HG02885 (cell line): ENCODE measurements around the gene C1orf210.

ENCODE experiments used
- ATAC-seq: cut with Tn5 transposase; IDR thresholded peaks from one replicate; pipeline ENCODE4 v1.9.1; 2021; ENCODE audit warnings: mild to moderate bottlenecking; ENCODE audit not compliant: unreplicated experiment, poor library complexity

Gene C1orf210

GRCh38 chr1:43285269-43285990 lies at the start of gene C1orf210:
TSS of gene C1orf210 (minus strand) at chr1:43285581. CDS start at chr1:43283270, 2,311 bp downstream.
- no peak for ATAC-seq

- no peak for ATAC-seq
Observed at GRCh38 chr1:43334453-43335205, 49.2 kb upstream of the C1orf210 start.

DNA sequence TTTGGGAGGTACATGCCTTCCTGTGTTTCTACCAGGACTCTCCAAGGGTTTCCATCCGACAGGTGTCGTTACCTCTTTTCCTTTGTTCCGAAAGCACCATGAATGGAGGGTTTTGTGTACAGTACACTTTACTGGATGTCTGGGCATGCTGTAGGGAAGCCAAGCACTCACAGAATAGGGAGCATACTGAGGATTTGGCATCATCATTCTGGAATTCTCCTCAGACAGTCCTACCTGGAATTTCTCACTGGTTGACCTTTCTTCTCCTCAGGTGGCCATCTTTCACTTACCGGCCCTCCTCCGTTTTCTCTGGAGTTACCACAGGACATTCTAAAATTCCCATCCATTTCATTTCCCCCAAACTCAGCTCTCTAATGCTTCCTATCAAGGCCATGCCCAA lies 46.3 kb upstream of the C1orf210 start:
- no peak for ATAC-seq

DNA sequence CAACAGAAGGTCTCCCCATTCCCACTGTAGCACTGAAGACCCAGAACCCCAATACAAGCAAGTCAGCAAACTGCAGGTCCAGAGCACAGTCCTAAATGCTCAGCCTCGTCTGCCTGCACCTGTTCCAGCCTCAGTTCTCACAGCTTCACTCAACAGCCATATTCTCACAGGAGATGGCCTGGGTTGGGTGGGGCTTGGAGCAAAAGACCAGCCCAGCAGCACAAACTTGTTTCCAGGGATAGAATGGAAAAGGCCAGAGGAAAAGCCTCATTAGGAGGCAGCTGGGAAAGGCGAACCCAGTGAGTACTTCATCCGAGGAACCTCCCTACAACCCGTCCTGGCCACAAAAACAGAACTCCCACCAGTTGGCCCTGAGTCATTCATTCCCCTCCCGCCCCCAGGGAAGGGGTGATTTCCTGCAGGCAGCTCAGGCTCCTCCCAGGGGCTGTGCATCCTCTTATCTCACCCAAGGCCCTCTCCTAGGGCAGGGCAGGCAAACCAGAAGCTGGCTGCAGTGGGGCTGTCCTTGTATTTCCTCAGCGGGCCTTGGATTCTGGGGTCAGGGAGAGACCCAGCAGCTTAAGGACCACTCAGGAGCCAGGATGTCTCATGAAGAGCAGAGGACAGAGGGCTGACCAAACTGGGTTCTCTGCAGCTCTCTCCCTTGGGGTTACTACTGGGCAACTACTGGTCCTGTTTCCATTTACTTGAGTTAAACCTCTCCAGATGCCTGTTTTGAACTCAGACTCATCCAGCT lies 44.8 kb upstream of the C1orf210 start:
- ATAC-seq, result no peak

DNA sequence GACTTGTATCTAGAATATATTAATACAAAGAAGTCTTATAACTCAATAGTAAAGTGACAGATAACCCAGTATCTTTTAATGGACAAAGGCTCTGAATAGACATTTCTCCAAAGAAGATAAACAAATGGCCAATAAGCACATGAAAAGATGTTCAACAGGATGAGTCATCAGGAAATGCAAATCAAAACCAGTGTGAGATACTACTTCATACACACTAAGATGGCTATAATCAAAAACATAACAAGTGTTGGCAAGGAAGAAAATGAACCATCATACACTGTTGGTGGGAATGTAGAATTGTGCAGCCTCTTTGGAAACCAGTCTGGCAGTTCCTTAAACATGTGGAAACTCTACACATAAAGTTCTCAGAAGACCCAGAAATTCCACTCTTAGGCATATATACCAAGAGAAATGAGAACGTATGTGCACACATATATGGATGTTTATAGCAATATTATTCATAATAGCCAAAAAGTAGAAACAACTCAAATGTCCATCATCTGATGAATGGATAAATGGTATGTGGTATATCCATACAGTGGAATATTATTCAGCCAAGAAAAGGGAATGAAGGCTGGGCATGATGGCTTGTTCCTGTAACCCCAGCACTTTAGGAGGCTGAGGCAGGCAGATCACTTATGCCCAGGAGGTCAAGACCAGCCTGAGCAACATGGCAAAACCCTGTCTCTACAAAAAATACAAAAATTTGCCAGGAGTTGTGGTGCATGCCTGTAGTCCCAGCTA lies 42.3 kb upstream of the C1orf210 start:
- no peak for ATAC-seq

DNA sequence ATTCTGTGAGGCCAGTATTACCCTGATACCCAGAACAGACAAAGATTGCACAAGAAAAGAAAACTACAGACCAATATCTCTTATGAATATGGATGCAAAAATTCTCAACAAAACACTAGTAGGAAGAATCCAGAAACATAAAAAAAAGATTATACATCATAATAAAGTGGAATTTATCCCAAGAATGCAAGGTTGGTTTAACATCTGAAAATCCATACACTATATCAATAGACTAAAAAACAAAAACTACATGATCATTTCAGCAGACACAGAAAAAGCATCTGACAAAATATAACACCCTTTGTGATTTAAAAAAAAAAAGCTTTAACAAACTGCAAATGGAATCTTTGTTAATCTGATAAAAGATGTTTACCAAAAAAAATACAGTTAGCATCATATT lies 40.0 kb upstream of the C1orf210 start:
- no peak for ATAC-seq

GRCh38 chr1:43324810-43325209 lies 39.4 kb upstream of the C1orf210 start:
- no peak for ATAC-seq

- no peak for ATAC-seq
Observed at GRCh38 chr1:43322506-43322905, 37.1 kb upstream of the C1orf210 start.

DNA sequence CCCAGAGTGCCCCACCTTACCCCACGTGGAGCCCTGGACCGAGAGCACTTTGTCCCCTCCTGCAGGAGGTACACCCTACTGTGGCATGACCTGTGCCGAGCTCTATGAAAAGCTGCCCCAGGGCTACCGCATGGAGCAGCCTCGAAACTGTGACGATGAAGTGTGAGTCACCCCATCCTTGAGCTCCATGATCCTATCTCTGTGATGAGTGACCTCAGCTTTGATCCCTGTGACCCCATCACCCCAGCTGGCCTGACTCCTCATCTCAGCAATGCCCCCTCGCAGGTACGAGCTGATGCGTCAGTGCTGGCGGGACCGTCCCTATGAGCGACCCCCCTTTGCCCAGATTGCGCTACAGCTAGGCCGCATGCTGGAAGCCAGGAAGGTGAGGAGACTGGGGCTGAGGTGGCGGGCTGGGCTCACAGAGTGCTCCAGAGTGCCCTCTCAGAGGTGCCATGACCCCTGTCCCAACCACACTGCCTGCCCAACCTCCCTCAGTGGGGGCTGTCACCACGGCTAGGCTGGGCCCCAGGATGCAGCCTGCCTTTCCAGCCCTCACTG lies 36.0 kb upstream of the C1orf210 start:
- ATAC-seq, result no peak

DNA sequence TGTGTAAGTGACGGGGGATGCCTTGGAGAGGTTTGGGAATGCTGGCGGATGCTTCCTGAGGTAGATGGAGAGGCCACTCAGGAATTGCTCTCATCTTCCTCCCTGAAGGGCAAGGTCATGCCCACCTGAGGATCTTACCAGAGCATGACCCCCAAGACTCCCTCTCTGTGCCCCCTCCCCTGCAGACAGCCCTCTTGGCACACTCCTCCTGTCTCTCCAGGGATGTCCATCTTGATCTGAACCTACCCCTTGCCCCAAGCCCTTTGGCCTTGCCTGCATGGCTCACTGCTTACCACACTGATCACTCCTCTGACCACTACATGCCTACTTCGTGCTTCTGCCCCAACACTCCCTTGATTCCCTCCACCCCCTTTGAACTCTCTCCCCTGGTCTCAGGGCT lies 34.4 kb upstream of the C1orf210 start:
- no peak for ATAC-seq

- ATAC-seq, result no peak
Observed at GRCh38 chr1:43319288-43319687, 33.9 kb upstream of the C1orf210 start.

DNA sequence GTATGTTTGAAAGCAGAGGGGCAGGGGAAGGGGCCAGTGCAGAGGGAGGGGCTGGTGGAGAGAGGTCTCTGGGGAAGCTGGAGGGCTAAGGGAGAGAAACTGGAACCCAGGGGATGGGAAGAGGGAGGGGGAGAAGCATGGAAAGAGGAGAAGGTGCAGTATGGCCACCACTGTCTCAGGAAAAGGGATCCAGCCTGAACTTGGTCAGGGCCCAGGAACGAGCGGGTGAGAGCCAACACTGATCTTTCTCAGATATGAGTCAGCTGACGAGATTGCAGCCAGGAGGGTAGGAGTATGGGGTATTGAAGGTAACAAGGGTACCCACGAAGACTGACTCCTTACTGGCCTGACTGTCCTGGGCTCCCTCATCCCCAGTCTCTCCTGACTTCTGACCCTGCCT lies 33.5 kb upstream of the C1orf210 start:
- ATAC-seq, result no peak

DNA sequence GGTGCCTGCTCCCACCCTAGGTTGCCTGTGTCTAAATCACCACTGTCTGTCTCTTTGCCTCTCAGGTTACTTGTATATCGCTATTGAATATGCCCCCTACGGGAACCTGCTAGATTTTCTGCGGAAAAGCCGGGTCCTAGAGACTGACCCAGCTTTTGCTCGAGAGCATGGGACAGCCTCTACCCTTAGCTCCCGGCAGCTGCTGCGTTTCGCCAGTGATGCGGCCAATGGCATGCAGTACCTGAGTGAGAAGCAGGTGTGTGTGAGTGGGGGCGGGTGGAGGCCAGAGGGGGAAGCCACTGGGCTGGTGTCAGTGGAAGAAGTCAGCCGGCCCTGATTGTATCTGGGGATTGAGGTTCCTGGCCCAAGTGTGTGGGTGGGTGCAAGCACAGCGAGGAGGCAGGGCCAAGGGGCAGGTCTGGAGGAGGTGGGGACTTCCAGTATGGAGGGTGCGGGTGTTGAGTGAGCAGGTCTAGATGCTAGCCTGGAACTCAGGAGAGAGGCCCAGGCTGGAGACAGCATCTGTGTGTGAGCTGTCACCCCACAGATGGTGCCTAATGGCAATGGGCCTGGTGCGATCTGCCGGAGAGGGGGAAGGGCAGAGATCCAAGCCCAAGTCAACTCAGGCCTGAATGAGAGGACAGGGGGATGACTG lies 32.6 kb upstream of the C1orf210 start:
- no peak for ATAC-seq

DNA sequence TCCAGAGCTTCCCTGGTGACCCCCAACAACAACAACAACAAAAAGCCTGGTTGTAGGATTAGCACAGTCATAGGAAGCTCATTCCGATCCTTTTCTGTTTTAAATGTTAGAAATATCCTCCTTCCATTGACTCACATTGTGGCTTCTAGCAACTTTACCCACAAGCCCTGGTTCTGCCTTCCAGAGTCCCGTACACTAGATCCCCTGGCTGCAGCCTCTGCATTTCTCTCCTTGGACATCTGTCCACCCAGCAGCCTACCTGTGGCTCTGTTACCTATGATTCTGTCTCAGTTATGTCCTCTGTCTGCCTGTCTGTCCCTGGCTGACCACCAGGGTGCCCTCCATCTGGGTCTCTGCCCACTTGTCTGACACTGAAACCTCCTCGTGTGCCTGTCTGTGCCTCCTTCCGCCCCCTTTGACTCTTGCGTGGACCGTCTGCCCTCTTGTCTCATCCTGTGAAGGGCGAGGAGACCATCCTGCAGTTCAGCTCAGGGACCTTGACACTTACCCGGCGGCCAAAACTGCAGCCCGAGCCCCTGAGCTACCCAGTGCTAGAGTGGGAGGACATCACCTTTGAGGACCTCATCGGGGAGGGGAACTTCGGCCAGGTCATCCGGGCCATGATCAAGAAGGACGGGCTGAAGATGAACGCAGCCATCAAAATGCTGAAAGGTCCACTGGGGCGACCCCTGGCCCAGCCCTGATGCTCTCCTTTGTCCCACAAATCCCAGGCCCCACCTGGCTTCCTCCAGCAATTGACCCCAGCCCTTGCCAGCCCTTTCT lies 31.5 kb upstream of the C1orf210 start:
- no peak for ATAC-seq

- no peak for ATAC-seq
Observed at GRCh38 chr1:43315963-43316737, 30.8 kb upstream of the C1orf210 start.

DNA sequence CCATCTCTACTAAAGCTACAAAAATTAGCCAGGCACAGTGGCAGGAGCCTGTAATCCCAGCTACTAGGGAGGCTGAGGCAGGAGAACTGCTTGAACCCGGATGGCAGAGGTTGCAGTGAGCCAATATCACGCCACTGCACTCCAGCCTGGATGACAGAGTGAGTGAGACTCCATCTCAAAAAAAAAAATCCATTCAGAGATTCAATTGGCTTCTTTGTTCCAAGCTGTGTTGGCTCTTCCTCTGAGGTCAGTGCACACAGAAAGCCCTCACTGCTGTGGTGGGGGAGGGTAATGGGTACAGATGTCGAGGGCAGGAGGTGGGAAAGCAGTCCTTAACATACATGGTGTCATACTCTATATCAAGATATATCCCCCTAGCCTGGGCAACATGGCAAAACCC lies 30.1 kb upstream of the C1orf210 start:
- ATAC-seq, result no peak

DNA sequence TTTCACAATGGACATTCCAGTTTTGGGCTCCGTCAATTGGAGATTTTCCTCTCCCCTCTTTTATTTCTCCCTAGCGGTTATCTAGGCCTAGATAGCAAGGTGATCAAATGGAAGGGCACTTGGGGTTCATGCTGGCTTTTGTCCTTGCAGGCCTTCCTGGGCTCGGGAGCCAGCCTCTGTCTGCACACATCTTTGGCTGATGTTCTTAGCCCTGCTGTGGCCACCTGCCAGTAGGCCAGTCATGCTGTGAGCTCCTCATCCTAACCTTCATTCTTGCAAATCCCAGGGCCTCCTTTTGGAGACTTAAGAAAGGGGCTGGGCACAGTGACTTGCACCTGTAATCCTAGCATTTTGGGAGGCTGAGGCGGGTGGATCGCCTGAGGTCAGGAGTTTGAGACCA lies 28.9 kb upstream of the C1orf210 start:
- ATAC-seq, result no peak

- no peak for ATAC-seq
Observed at GRCh38 chr1:43313771-43314170, 28.4 kb upstream of the C1orf210 start.
